GM23338 (cell line): ENCODE measurements around the gene ZCCHC24. TPM values are rescaled to one million over a fixed set of nuclear protein-coding genes. Genes with fewer than 3 reads are reported as not detected.

ENCODE experiments used
- ATAC-seq: fragments of 200-7000 bp; cut with Tn5 transposase; 3 replicates; pipeline ENCODE4 v1.9.1; 2020
- DNase-seq: peaks from one replicate; pipeline ENCODE4 v3.0.0-alpha.2; 2015; ENCODE audit warnings: low spot score
- H2AFZ ChIP-seq: fragments of 200-600 bp; sonication (generic); 2 replicates; pipeline ENCODE4 v1.8.0; 2016; ENCODE audit warnings: antibody characterized with exemption, mild to moderate bottlenecking, moderate library complexity
- H3F3A ChIP-seq: fragments of 200-600 bp; sonication (generic); replicated peaks from 2 replicates; pipeline ENCODE4 v1.8.0; 2017; ENCODE audit warnings: antibody characterized with exemption, mixed run types, low read depth
- H3K27ac ChIP-seq: fragments of 200-600 bp; sonication (generic); 2 replicates; pipeline ENCODE4 v1.6.1; 2016; ENCODE audit warnings: low read depth
- H3K27me3 ChIP-seq: fragments of 200-600 bp; sonication (generic); 2 replicates; pipeline ENCODE4 v1.8.0; 2016; ENCODE audit warnings: mild to moderate bottlenecking, mixed run types, moderate library complexity; ENCODE audit not compliant: insufficient read depth
- H3K36me3 ChIP-seq: fragments of 200-600 bp; sonication (generic); 2 replicates; pipeline ENCODE4 v1.8.0; 2016; ENCODE audit warnings: mild to moderate bottlenecking; ENCODE audit not compliant: insufficient read depth
- H3K4me1 ChIP-seq: fragments of 200-600 bp; sonication (generic); 2 replicates; pipeline ENCODE4 v1.8.0; 2016; ENCODE audit warnings: mild to moderate bottlenecking, moderate library complexity; ENCODE audit not compliant: insufficient read depth
- H3K4me2 ChIP-seq: fragments of 200-600 bp; sonication (generic); 2 replicates; pipeline ENCODE4 v1.7.1; 2017; ENCODE audit warnings: mixed run types
- H3K4me3 ChIP-seq: fragments of 200-600 bp; sonication (generic); 2 replicates; pipeline ENCODE4 v1.6.1; 2016; ENCODE audit warnings: mixed run types
- H3K79me2 ChIP-seq: fragments of 200-600 bp; sonication (generic); replicated peaks from 2 replicates; pipeline ENCODE4 v1.8.0; 2017; ENCODE audit warnings: mild to moderate bottlenecking; ENCODE audit not compliant: insufficient read depth
- H3K9me2 ChIP-seq: fragments of 200-600 bp; sonication (generic); 2 replicates; pipeline ENCODE4 v1.8.0; 2017; ENCODE audit not compliant: insufficient read depth
- H4K20me1 ChIP-seq: fragments of 200-600 bp; sonication (generic); replicated peaks from 2 replicates; pipeline ENCODE4 v1.8.0; 2017; ENCODE audit warnings: mild to moderate bottlenecking; ENCODE audit not compliant: insufficient read depth
- H3K27ac Mint-ChIP-seq: 2 replicates; pipeline ENCODE4 v1.8.0; 2020; ENCODE audit warnings: inconsistent platforms, mild to moderate bottlenecking, moderate library complexity, mixed read lengths
- H3K27me3 Mint-ChIP-seq: 3 replicates; pipeline ENCODE4 v1.8.0; 2022; ENCODE audit warnings: low read depth, mild to moderate bottlenecking, moderate library complexity, mixed read lengths, inconsistent platforms; ENCODE audit not compliant: insufficient read depth, poor library complexity
- H3K36me3 Mint-ChIP-seq: 3 replicates; pipeline ENCODE4 v1.8.0; 2021; ENCODE audit warnings: low read depth, mild to moderate bottlenecking, inconsistent platforms, moderate library complexity, mixed read lengths
- H3K4me1 Mint-ChIP-seq: 3 replicates; pipeline ENCODE4 v1.8.0; 2020; ENCODE audit warnings: mild to moderate bottlenecking, inconsistent platforms, mixed read lengths
- H3K4me3 Mint-ChIP-seq: 3 replicates; pipeline ENCODE4 v1.8.0; 2021; ENCODE audit warnings: moderate library complexity, mild to moderate bottlenecking, inconsistent platforms, mixed read lengths
- H3K9me3 Mint-ChIP-seq: 3 replicates; pipeline ENCODE4 v1.8.0; 2020; ENCODE audit warnings: moderate library complexity, mild to moderate bottlenecking, inconsistent platforms, mixed read lengths
- JUNB ChIP-seq: IDR thresholded peaks from one replicate; pipeline ENCODE4 v1.6.1; 2016; ENCODE audit warnings: antibody characterized with exemption; ENCODE audit not compliant: unreplicated experiment
- POLR2AphosphoS5 ChIP-seq: IDR thresholded peaks from 2 replicates; pipeline ENCODE4 v1.6.1; 2016; ENCODE audit warnings: antibody characterized with exemption, low read depth
- polyA plus RNA-seq: library from polyadenylated mRNA; unstranded; fragments of >200 nt; fragmentation: Nextera tagmentation; extraction: Ambion mirVana; gene quantifications from 2 replicates; pipeline ENCODE4 v1.2.1, GENCODE V29; 2016
- total RNA-seq: library from RNA; depleted of rRNA; stranded (reverse); fragments of >200 nt; shearing (Covaris generic); gene quantifications from 2 replicates; pipeline ENCODE4 v1.2.3, GENCODE V29; 2014
- TF ChIP-seq, protein P1 (sequence below): fragments of 250-450 bp; sonication (Bioruptor Pico); IDR thresholded peaks from 2 replicates; pipeline ENCODE4 v1.5.0; 2020; ENCODE audit warnings: mild to moderate bottlenecking, moderate library complexity
- TF ChIP-seq, protein P2 (sequence below): IDR thresholded peaks from one replicate; pipeline ENCODE4 v1.6.1; 2018; ENCODE audit warnings: antibody characterized with exemption; ENCODE audit not compliant: unreplicated experiment
- TF ChIP-seq, protein P3 (sequence below), 2 experiments: fragments of 200-600 bp in 1 of 2; sonication (generic) in 1 of 2; conservative IDR thresholded peaks; 2 replicates each; pipeline versions ENCODE4 v1.5.1 to v1.6.1; 2016 to 2017; ENCODE audit warnings: antibody characterized with exemption in 2 of 2, low read depth in 2 of 2, mild to moderate bottlenecking in 2 of 2, moderate library complexity in 1 of 2

The ZCCHC24 gene
- total and polyA plus RNA-seq, 2 experiments from 2014 or later, result 2.0 to 10.1 TPM

DNA sequence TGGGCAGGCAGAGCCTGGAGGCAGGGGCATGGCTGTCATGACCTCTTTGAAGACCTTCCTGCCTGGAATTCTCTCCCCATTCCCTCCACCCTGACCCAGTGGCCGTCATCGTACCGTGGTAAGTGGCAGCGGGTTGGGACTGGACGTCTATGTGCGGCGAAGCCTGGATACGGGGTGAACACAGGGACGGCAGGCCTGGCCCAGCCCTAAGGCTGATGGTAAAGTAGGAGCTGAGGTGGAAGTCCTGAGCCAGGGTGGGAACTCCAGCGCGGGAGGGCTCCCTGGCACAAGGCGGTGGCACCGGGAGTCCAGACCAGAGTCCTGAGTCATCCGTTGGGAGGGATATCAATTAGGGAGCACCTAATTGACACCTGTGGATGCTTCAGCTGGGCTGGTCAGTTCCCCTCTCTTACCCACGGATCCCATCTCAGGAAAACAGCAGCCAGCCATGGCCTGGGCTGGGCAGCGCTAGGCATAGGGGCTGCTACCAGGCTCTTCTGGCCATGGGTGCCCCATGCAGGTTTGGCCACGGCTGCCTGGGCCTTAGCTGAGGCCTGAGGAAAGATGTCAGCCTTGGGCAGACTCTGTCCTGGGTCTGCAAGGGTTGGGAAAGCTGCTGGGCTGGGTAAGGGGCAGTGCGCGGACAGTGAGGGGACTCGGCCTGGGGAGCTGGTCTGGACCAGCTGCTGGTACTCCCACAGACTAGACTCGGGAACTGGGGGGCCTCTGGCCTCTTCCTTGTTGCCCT lies 94.8 kb downstream of the ZCCHC24 start:
- Histone ChIP-seq H4K20me1 (peaks cover 16% of the 10 kb centered on the region; the same call in 1 of the 2 replicates), H3K27me3 (no peaks in the 10 kb centered on the region), H3K27ac (no peak overlapping the region), H2AFZ (no peak overlapping the region), H3K79me2 (peaks cover 11% of the 10 kb centered on the region), H3K36me3 (no peaks in the 10 kb centered on the region; the same call in 1 of the 2 replicates), H3K4me3 (no peak overlapping the region), H3K4me1 (peaks cover 7% of the 10 kb centered on the region), H3K9me2 (no peaks in the 10 kb centered on the region), H3K4me2 (no peak overlapping the region), H3F3A (peaks cover 7% of the 10 kb centered on the region)
- Mint-ChIP-seq H3K27ac (no peak overlapping the region), H3K27me3 (peaks cover 3% of the 10 kb centered on the region), H3K9me3 (no peaks in the 10 kb centered on the region), H3K36me3 (peaks cover 64% of the 10 kb centered on the region), H3K4me1 (peaks cover 11% of the 10 kb centered on the region; the same call in 1 of the 3 replicates), H3K4me3 (no peak overlapping the region)
- ATAC-seq (no peak), DNase-seq (no peak)
- TF ChIP-seq POLR2AphosphoS5 (no peak), JUNB (no peak)
- TF ChIP-seq, protein P1, sequence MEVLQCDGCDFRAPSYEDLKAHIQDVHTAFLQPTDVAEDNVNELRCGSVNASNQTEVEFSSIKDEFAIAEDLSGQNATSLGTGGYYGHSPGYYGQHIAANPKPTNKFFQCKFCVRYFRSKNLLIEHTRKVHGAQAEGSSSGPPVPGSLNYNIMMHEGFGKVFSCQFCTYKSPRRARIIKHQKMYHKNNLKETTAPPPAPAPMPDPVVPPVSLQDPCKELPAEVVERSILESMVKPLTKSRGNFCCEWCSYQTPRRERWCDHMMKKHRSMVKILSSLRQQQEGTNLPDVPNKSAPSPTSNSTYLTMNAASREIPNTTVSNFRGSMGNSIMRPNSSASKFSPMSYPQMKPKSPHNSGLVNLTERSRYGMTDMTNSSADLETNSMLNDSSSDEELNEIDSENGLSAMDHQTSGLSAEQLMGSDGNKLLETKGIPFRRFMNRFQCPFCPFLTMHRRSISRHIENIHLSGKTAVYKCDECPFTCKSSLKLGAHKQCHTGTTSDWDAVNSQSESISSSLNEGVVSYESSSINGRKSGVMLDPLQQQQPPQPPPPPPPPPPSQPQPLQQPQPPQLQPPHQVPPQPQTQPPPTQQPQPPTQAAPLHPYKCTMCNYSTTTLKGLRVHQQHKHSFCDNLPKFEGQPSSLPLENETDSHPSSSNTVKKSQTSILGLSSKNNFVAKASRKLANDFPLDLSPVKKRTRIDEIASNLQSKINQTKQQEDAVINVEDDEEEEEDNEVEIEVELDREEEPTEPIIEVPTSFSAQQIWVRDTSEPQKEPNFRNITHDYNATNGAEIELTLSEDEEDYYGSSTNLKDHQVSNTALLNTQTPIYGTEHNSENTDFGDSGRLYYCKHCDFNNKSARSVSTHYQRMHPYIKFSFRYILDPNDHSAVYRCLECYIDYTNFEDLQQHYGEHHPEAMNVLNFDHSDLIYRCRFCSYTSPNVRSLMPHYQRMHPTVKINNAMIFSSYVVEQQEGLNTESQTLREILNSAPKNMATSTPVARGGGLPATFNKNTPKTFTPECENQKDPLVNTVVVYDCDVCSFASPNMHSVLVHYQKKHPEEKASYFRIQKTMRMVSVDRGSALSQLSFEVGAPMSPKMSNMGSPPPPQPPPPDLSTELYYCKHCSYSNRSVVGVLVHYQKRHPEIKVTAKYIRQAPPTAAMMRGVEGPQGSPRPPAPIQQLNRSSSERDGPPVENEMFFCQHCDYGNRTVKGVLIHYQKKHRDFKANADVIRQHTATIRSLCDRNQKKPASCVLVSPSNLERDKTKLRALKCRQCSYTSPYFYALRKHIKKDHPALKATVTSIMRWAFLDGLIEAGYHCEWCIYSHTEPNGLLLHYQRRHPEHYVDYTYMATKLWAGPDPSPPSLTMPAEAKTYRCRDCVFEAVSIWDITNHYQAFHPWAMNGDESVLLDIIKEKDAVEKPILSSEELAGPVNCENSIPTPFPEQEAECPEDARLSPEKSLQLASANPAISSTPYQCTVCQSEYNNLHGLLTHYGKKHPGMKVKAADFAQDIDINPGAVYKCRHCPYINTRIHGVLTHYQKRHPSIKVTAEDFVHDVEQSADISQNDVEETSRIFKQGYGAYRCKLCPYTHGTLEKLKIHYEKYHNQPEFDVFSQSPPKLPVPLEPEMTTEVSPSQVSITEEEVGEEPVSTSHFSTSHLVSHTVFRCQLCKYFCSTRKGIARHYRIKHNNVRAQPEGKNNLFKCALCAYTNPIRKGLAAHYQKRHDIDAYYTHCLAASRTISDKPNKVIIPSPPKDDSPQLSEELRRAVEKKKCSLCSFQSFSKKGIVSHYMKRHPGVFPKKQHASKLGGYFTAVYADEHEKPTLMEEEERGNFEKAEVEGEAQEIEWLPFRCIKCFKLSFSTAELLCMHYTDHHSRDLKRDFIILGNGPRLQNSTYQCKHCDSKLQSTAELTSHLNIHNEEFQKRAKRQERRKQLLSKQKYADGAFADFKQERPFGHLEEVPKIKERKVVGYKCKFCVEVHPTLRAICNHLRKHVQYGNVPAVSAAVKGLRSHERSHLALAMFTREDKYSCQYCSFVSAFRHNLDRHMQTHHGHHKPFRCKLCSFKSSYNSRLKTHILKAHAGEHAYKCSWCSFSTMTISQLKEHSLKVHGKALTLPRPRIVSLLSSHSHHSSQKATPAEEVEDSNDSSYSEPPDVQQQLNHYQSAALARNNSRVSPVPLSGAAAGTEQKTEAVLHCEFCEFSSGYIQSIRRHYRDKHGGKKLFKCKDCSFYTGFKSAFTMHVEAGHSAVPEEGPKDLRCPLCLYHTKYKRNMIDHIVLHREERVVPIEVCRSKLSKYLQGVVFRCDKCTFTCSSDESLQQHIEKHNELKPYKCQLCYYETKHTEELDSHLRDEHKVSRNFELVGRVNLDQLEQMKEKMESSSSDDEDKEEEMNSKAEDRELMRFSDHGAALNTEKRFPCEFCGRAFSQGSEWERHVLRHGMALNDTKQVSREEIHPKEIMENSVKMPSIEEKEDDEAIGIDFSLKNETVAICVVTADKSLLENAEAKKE (CRISPR knock-in tag), result no peak
- TF ChIP-seq, protein P2, sequence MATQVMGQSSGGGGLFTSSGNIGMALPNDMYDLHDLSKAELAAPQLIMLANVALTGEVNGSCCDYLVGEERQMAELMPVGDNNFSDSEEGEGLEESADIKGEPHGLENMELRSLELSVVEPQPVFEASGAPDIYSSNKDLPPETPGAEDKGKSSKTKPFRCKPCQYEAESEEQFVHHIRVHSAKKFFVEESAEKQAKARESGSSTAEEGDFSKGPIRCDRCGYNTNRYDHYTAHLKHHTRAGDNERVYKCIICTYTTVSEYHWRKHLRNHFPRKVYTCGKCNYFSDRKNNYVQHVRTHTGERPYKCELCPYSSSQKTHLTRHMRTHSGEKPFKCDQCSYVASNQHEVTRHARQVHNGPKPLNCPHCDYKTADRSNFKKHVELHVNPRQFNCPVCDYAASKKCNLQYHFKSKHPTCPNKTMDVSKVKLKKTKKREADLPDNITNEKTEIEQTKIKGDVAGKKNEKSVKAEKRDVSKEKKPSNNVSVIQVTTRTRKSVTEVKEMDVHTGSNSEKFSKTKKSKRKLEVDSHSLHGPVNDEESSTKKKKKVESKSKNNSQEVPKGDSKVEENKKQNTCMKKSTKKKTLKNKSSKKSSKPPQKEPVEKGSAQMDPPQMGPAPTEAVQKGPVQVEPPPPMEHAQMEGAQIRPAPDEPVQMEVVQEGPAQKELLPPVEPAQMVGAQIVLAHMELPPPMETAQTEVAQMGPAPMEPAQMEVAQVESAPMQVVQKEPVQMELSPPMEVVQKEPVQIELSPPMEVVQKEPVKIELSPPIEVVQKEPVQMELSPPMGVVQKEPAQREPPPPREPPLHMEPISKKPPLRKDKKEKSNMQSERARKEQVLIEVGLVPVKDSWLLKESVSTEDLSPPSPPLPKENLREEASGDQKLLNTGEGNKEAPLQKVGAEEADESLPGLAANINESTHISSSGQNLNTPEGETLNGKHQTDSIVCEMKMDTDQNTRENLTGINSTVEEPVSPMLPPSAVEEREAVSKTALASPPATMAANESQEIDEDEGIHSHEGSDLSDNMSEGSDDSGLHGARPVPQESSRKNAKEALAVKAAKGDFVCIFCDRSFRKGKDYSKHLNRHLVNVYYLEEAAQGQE, result no peak
- TF ChIP-seq, protein P3, sequence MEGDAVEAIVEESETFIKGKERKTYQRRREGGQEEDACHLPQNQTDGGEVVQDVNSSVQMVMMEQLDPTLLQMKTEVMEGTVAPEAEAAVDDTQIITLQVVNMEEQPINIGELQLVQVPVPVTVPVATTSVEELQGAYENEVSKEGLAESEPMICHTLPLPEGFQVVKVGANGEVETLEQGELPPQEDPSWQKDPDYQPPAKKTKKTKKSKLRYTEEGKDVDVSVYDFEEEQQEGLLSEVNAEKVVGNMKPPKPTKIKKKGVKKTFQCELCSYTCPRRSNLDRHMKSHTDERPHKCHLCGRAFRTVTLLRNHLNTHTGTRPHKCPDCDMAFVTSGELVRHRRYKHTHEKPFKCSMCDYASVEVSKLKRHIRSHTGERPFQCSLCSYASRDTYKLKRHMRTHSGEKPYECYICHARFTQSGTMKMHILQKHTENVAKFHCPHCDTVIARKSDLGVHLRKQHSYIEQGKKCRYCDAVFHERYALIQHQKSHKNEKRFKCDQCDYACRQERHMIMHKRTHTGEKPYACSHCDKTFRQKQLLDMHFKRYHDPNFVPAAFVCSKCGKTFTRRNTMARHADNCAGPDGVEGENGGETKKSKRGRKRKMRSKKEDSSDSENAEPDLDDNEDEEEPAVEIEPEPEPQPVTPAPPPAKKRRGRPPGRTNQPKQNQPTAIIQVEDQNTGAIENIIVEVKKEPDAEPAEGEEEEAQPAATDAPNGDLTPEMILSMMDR (conservative IDR thresholded peaks at IDR 0.05; ENCODE audit: low read depth in 2 of 2), result no peak
